ENCODE measurements around the gene CIRBP. TPM values are rescaled to one million over a fixed set of nuclear protein-coding genes. Genes with fewer than 3 reads are reported as not detected.

The CIRBP gene
- total RNA-seq (1,000 to 10,000 TPM in 1 of 4 donors, 100 to 1,000 TPM in 3; 602 to 1,004 (median 791) TPM), polyA plus RNA-seq (100 to 1,000 TPM; 129 to 455 (median 265) TPM)

DNA sequence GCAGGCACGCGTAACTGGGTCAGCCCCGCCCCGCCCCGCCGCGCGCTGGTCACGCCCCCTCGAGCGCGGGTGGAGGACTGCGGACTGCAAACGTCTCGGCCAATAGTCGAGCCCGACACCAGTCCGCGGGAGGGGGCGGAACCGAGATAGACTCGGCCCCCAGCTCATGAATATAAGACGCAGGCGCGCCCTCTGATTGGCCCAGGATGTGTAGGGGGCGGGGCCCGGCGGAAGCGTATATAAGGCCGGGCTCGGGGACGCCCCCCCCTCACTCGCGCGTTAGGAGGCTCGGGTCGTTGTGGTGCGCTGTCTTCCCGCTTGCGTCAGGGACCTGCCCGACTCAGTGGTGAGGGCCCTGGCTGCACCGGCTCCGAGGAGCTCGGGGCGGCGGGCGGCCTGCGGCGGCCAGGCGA lies at the start of gene CIRBP:
TSS of gene CIRBP (plus strand) at position 268 of the 413 bp plus-strand sequence. CDS start 1,602 bp downstream, outside the sequence.
- peaks cover 26 to 33% (median 31%) of the 10 kb centered on the region in 4 donors for H3K36me3 ChIP-seq
- WGBS, 2 donors, result 1% methylated on average over 50 of the region's 50 CpGs
- no peaks in the 10 kb centered on the region for H3K9me3 ChIP-seq
- peaks cover 0 to 84% (median 81%) of the 10 kb centered on the region in 4 donors for H3K4me1 ChIP-seq
- H3K4me3 ChIP-seq, result peak within 1 kb of the TSS; percentile 38 to 94 (median 74)
- peak within 1 kb of the TSS; percentile 94 to 100 (median 97) for H3K27ac ChIP-seq
- peak; percentile 100 for DNase-seq
- intact Hi-C loops (cut with DNase I), result loop anchor here (10.0 kb wide), 1 partner anchor 694 kb away; the partner anchor contains the start of gene BSG
- H3K27me3 ChIP-seq, result no peaks in the 10 kb centered on the region
- TF ChIP-seq EP300 (IDR thresholded peaks at IDR 0.05) (peak in 1 of 4 donors; percentile 62), POLR2A (IDR thresholded peaks at IDR 0.05) (peak; percentile 94 to 95), CTCF (IDR thresholded peaks at IDR 0.05) (no peak), POLR2AphosphoS5 (IDR thresholded peaks at IDR 0.05) (peak; percentile 97 to 100 (median 100))

DNA sequence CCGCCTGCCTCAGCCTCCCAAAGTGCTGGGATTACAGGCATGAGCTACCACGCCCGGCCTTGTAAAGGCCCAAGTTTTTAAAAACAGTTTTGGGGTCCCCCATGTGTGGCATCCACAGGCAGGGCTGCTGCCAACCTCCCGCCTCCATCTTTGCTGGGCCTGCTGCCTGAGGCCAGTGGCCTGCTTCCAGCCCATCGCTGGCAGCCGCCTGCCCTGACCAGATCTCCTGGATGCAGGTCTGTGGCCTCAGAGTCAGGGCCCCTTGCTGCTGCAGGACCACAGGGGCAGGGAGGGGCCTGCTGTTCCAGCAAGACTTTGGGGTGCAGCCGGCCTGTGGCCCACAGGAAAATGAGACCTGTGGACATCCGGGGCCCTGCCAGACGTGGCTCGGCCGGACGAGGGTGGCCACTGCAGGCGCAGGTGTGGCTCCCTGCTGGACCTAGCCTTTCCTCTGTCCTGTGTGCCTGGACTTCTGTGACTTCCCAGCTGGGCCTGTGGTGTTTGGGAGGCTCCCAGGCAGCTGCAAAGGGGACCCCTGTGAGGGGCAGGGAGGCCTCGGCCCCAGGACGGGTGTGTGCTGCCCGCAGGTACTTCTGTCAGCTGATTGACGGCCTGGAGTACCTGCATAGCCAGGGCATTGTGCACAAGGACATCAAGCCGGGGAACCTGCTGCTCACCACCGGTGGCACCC lies 49.2 kb upstream of the CIRBP start:
- WGBS, 2 donors, result 91 to 95% methylated on average over 19 of the region's 19 CpGs
- H3K36me3 ChIP-seq, result peaks cover 13 to 54% (median 29%) of the 10 kb centered on the region in 4 donors
- TF ChIP-seq EP300 (IDR thresholded peaks at IDR 0.05) (no peak), POLR2AphosphoS5 (IDR thresholded peaks at IDR 0.05) (no peak), CTCF (IDR thresholded peaks at IDR 0.05) (no peak), POLR2A (IDR thresholded peaks at IDR 0.05) (no peak)
- H3K4me3 ChIP-seq, result no peak overlapping the region
- intact Hi-C loops (cut with DNase I), result loop anchor here (2.0 kb wide), 1 partner anchor 17 kb away; no protein-coding TSS in a partner anchor
- no peak for DNase-seq
- H3K27ac ChIP-seq, result no peak overlapping the region
- no peaks in the 10 kb centered on the region for H3K9me3 ChIP-seq
- H3K4me1 ChIP-seq, result peaks cover 0 to 79% (median 64%) of the 10 kb centered on the region in 4 donors
- no peaks in the 10 kb centered on the region for H3K27me3 ChIP-seq

DNA sequence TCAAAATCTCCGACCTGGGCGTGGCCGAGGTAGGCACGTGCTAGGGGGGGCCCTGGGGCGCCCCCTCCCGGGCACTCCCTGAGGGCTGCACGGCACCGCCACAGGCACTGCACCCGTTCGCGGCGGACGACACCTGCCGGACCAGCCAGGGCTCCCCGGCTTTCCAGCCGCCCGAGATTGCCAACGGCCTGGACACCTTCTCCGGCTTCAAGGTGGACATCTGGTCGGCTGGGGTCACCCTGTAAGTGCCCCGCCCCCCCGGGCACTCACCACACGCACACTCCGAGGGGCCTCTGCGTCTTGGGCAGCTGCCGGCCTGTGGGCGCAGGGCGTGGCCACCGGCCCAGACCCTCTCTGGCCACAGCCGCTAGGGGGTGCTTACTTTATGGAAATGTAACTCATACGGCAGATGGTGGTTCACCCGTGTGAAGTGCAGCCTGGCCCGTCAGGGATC lies 48.6 kb upstream of the CIRBP start:
- DNase-seq, result no peak
- Histone ChIP-seq H3K27ac (no peak overlapping the region), H3K4me1 (peaks cover 0 to 73% (median 59%) of the 10 kb centered on the region in 4 donors), H3K36me3 (peaks cover 13 to 59% (median 32%) of the 10 kb centered on the region in 4 donors), H3K4me3 (no peak overlapping the region), H3K9me3 (no peaks in the 10 kb centered on the region), H3K27me3 (no peaks in the 10 kb centered on the region)
- no peak for TF ChIP-seq EP300 (IDR thresholded peaks at IDR 0.05)
- no peak for TF ChIP-seq POLR2A (IDR thresholded peaks at IDR 0.05)
- no peak for TF ChIP-seq CTCF (IDR thresholded peaks at IDR 0.05)
- no peak for TF ChIP-seq POLR2AphosphoS5 (IDR thresholded peaks at IDR 0.05)
- intact Hi-C loops (cut with DNase I), result loop anchor here (2.0 kb wide), 1 partner anchor 16 kb away; no protein-coding TSS in a partner anchor
- 81 to 89% methylated on average over 33 of the region's 33 CpGs for WGBS, 2 donors

DNA sequence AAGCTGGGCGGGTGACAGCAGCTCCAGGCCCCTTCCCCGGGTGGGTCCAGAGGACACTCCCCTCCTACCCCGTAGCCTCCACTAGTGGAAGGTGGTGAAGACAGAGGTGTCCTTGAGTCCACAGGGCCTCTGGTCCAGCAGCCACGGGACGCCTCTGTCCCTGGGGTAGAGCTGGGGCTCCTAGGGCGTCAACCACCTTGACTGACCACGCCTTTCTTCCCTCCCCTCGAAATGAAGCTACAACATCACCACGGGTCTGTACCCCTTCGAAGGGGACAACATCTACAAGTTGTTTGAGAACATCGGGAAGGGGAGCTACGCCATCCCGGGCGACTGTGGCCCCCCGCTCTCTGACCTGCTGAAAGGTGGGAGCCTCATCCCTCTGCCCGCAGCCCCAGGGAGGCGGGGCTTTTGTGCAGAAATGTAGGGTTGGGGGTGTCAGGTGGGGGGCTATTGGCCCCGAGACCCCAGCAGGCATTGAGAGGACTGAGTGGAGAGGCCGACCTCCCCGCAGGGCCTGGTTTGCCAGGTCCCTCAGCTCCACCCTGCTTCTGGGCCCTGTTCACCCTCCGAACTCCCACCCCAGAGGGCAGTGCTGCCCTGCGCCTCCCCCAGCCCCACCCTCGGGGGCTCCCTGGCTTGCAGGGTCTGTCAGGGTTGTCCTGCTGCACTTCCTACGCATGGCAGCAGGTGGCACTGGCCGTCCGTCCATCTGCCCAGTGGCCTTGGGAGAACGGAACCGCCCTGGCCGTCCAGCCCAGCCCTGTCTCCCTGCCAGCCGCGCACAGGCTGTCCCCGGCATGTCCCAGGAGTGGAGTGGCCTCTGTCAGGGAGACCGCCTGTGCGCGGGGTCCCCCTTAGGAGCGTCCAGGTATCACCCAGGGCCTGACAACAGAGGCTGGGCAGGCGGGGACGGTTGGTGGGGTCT lies 47.9 kb upstream of the CIRBP start:
- H3K36me3 ChIP-seq, result peaks cover 13 to 67% (median 38%) of the 10 kb centered on the region in 4 donors
- TF ChIP-seq CTCF (IDR thresholded peaks at IDR 0.05) (peak; percentile 9 to 59 (median 49)), POLR2A (IDR thresholded peaks at IDR 0.05) (no peak)
- no peaks in the 10 kb centered on the region for H3K9me3 ChIP-seq
- DNase-seq, result peak; percentile 83
- WGBS, 2 donors, result 71 to 82% methylated on average over 38 of the region's 38 CpGs
- H3K4me3 ChIP-seq, result no peak overlapping the region
- intact Hi-C loops (cut with DNase I), result loop anchor here (2.0 kb wide), 1 partner anchor 16 kb away; no protein-coding TSS in a partner anchor
- peaks cover 0 to 66% (median 51%) of the 10 kb centered on the region in 4 donors for H3K4me1 ChIP-seq
- peak overlapping the region in 2 of 4 donors; percentile 5 to 57 for H3K27ac ChIP-seq
- no peaks in the 10 kb centered on the region for H3K27me3 ChIP-seq
